ENCODE results near the gene LRMDA. TPM values are rescaled to one million over a fixed set of nuclear protein-coding genes. Genes with fewer than 3 reads are reported as not detected.

Gene LRMDA
- total RNA-seq, 1 donor from 2014 or later, result not detected

DNA sequence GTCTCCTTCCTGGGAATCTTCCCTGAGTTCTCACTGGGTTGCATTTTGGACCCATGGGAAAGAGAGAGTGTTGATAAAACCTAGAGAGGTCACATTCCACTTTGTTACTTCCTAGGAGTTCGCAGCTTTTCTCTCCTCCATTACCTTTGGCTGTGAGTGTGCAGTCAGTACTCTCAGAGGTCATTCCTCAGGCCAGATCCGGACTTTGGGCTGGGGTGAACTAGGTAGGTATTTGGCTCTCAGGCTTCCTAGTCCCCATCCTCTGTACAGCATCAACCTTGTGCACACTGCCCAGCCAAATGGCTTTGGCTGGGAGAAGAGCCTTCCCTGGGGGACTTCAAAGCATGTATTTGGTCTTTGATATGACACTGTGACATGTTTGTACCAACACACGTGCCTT, 508.1 kb downstream of the LRMDA start:
- intact Hi-C loops (cut with micrococcal nuclease), result no loop called here

DNA sequence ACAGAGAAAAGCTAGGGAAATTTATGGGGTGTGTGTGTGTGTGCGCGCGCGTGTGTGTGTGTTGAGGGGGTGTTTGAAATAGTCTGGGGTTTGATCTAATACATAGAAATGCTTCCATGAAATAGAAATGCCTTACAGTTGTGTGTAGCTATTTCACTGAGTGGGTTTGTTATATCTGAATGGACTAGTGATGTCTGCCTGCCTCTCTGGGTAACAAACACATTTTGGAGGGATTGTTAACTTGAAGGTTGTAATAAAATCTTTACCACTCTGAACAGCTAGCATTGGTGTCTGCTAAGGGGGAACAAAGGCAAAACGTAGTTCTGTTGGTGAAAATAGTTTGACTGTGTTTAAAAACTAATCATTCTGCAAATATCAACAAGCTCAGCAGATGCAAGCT, 509.3 kb downstream of the LRMDA start:
- intact Hi-C loops (cut with micrococcal nuclease), result no loop called here

DNA sequence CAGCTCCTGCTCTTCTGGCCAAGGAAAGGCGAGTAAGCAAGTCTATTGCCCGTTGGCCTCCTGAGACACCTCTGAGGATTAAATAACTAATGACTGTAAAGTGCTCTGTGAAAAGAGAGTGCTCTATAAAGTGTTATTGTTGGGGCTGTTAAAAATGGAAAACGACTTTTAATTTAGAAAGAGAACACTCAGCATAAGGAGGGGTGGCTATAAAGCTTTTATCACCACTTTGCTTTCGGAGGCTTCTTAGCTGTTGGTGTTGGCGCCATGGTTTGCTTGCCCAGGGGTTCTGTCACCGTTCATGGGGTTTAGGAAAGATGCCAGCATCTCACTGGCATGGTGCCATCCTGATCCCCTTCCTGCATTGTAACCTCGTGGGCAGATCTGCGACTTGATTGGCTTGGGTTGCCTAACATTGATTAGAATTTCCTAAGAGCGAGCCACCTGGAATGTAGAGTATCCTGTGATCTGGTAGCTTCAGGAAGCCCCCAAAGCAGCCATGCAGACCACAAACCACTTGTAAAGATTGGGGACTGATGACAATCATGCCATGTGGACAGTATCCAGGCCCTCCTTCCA, 509.9 kb downstream of the LRMDA start:
- intact Hi-C loops (cut with micrococcal nuclease), result no loop called here

DNA sequence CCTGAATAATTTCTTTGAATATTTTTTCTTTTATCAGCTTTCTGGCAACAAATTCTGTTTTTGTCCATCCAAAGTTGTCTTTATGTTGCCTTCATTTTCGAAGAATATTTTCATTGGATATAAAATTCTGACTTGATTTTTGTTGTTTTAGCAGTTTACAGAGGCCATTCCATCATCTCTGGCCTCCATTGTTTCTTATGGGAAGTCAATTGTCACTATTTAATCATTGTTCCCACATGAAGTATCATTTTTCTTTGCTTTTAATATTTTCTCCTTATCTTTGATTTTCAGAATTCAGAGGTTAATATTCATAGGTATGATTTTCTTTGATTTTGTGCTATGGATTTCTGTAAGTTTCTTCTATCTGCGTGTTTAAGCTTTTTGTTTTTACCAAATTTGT, 512.6 kb downstream of the LRMDA start:
- intact Hi-C loops (cut with micrococcal nuclease), result no loop called here

DNA sequence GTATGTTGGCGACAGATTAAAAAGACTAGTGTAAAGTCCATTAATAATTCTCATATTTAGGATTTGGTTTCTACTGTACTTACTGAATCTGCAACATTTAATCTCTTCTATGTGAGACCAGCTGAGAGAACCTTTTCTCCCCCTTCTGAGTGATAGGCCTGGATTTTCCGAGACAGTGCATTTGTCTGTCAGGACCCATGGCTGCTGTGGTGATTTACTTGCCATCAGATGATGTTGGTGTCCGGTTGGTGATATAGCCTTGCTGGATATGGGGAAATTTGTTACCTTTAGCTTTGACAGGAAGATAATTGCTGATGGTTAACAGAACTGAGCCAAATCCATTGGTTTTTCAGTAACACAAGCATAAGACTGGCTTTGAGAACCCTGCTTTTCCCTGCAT, 517.2 kb downstream of the LRMDA start:
- intact Hi-C loops (cut with micrococcal nuclease), result no loop called here

DNA sequence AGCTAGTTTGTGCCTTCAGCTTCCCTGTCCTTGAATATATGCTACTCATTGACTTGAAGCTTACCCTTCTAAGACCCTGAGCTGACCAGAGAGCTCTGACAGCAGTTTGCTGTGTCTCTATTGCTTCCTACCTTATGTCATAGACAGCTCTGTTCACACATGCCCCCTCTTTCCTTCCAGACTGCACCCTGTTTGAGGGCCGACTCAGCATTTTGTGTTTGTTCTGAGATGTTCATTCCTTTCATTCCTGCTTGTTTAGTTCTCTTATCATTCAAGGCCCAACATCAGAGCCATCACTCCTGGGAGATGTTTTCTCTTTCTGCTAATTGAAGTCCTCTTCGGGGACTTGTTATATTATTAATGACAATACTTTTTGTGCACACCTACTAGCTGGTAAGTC, 518.9 kb downstream of the LRMDA start:
- intact Hi-C loops (cut with micrococcal nuclease), result no loop called here

DNA sequence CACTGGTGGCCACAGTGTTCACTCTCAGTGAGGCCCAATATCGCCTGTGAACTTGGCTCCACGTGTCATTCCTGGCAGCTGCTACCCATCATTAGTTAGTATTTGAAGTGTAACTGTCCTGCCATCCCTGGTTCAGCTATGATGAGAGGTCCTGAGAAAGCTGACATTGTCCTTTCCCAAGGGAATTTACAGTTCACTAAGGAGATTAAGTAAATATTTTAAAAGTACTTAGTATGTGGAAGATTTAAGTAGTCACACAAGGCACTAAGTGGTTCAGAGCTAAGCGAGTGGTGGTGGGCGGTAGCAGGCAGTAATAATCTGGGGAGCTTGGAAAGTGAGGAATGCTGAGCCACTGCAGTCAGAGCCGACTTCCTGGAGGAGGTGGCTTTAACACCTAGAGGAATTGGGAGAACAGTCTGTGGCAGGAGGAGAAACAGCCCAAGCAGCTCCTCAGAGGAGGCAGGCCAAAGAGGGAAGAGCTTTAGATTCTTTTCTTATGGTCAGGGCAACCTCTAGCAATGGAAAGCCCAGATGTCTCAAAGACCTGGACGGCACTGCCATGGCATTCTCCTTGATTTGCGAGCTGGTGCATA, 519.7 kb downstream of the LRMDA start:
- intact Hi-C loops (cut with micrococcal nuclease), result no loop called here

DNA sequence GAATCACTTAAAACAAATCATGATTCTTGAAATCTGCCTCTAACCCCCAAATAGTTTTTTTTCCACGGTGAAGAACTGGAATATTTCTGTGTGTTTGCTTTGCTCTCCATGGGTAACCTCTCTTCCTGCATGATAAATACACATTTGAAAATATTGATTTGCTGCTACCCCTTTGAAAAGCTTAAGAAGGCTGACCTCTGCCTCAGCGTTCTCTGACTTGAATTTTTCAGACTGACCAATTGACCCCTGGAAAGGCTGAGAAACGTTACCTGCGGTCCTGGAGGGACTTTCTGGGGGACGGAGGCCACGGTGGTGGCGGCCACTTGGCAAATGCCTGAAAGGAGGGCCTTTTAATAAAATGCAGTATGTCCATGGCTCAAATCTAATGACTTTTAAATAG, 520.2 kb downstream of the LRMDA start:
- intact Hi-C loops (cut with micrococcal nuclease), result no loop called here

DNA sequence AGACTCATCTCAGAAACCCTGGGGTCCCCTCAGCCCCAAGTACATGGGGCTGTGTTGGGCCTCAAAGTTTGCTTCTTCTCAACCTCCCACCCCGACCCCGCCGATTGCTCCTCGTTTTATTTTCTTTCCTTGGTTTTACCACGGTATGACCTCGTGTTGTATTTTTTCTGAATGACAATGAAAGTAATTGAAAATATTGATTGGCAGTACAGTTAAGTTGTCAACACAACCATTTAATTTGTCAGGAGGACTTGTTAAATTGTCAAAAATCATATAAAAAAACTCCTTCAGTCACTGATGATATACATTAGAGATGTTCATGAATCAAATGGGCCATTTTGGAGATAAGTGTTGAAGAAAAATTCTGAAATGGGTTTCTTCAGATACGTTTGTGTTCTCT, 520.7 kb downstream of the LRMDA start:
- intact Hi-C loops (cut with micrococcal nuclease), result no loop called here

DNA sequence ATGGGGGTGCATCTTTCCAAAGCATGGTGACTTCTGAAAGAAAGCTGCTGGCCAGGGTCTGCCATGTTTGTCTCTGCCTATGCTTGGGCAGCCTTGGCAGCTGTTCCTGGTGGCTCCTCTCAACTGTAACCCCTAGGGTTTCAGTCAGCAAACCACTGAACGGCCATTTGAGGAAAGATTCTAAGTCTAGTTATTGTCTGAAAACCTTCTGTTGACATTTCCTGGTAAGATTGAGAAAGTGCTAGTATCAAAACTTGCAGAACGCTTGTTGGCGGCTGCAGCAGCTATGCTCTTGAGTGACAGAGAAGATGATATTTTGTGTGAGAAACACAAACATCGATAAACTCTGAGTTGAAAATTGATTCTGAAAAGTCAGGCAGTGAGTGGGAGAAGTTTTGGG, 523.1 kb downstream of the LRMDA start:
- intact Hi-C loops (cut with micrococcal nuclease), result no loop called here

DNA sequence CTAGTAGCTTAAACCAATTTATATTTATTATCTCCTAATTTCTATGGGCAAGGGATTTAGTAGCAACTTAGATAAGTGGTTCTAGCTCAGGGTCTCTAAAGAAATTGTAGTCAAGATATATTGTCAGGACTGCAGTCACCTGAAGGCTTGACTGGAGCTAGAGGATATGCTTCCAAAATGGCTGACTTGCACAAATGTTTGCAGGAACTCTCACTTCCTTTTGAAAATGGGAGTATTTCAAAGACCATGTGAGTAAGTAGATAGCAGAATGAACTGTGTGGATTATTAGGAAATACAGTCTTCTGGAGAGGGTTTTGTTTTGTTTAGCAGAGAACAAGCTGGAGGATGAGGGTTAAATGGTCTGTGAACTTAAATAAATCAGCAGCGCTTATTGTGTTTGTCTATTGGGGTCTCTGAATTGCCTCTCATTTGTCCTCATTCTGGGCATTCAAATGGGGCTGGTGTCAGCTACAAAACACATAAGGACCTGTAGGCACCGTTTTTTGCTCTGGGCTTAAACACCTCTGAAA, 524.6 kb downstream of the LRMDA start:
- intact Hi-C loops (cut with micrococcal nuclease), result no loop called here

DNA sequence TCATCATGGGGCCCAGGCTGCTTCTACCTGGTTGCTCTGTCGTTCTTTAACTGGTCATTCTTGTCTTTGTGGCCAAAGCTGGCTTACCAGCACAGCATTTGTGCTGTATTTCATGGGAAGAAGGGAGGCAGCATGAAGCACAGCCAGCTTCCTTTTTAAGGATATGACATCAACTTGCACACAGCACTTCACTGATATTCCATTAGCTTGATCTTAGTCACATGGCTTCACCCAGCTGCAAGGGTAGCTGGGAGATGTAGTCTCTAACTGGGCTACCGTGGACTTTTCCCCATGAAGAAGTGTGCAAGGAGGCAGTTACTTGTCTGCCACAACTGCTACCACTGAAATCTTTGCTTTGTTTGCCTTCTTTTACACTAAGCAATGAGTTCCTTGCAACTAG, 525.2 kb downstream of the LRMDA start:
- intact Hi-C loops (cut with micrococcal nuclease), result no loop called here

DNA sequence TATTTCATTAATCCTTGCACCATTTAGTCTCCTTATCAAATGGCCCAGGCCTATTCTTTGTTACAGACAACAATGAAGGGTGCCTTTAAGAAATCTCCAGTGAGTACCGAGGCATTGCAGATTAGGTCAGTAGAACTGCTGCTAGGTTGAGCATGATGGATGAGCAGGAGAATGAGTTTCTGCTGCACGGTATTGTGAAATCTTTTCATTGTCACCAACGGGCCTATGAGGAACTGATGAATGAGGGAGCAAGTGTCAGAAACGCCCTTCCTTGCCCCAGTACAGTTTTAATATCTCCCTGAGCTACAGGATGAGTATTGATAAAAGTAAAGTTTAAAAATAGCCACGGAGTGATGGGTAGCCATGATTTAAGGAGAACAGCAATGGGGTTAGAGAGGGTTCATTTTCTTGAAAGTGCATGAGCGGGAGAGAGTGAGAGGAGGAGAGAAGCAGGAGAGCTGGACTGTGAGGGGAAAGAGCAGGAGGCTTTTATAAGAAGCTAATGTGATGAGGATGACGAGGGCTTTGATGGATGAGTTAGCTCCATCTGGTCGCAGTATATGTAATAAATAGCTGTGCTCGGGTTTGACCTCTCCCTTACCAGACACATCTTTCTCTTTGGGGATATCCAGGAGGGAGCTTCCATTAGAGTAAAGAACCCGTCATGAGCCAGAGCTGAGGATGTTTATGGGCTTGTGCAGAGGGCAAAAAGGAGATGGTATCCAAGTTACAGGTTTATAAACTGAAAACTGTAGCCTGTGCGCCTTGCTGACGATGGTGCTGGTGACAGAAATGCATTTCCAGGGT, 526.1 kb downstream of the LRMDA start:
- intact Hi-C loops (cut with micrococcal nuclease), result no loop called here

DNA sequence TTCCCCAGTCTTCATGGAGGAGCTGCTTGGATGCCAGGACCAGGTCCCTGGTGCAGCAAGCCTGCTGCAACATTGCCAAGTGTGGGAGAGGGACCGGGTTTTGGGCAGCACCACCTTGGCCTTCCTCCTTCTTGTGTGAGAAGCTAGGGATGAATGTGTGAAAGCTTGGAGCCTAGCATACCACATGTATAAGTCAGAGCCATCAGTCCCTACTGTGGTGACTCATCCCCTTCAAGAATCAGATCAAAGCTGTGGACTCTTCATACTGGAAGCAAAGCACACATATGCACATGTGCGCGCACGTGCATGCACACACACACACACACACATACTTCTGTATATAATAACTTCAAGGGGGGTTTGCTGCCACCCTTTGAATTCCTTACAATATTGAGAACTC, 527.8 kb downstream of the LRMDA start:
- intact Hi-C loops (cut with micrococcal nuclease), result no loop called here

DNA sequence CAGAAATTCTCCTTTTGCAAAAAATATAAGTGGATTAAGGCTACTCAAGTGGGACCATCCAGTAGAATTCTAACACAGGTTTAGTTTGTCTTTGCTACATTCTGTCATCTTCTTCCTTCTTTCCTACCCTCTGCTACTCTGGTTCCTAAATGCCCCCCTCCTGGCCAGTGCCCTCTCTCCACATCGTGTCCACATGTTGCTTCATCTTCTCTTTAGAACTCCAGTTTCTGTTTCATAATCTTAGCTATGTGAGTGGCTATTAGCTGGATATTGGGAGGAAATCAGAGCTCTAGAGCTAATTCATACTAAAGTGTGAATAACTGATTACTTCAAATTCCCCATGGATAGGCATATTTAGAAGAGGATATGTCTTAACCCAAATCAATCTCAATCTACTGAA, 528.5 kb downstream of the LRMDA start:
- intact Hi-C loops (cut with micrococcal nuclease), result no loop called here

DNA sequence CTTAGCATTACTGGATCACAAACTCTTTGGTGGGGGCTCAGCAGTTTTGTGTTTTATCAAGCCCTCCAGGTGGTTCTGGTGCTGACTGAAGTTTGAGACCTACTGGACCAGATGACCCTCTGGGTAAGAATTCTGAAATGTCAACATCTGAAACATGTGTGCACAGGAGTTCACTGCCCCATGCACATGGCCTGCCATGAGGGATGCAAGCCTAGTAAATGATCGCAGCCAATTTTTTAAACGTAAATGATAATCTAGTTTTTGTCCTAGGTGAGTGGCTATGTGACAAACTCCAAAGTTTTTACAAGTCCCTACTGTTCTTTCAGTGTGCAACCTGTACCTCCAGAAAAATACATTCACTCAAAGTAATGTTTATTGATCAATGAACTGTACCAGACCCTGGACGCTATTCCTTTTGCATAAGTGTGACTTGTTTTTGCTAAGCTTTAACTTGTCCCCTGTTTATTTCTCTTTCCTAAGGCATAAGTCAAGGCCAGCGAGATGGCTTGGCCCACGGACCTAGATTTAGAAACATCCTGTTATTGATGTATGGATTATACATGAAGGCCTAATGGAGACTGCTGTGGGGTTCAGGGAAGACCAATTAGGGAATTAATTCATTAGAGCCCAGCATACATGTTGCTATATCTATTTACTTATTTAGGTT, 531.1 kb downstream of the LRMDA start:
- intact Hi-C loops (cut with micrococcal nuclease), result no loop called here

DNA sequence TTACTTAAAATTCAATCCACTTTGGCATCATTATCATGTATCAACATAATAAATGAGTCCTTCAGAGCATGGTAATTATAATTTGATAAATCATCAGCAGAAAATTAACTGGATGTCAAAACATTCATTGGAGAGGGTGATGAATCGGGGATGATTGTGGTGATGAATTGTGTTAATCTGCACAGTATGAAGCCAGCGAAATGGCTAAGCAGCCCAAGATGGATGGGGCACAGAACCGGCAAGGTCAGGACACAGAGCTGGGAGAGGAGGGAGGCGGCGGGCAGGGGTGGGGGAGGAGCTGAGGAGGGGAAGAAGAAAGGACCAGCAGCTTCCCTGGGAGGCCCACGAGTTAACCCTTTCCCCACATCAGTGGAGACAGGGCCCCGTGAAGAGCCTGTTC, 536.1 kb downstream of the LRMDA start:
- intact Hi-C loops (cut with micrococcal nuclease), result no loop called here

DNA sequence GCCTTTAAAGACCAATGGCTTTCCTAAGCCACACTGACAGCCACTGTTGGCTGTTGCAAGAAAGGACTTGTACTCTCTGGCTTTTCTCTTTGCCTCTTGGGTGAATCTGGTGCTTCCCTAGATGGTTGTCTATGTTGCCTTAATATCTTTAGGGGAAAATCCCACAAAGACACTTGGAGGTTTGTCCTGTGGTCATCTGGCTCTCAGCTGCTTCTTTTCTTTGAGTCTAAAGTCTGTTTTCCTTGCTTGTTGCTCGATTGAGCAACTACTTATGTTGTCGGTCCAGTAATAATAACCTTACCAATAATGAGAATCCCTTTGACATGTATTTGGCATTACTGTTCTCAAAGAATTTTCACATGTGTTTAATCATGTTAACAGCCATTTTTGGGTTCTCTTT, 537.6 kb downstream of the LRMDA start:
- intact Hi-C loops (cut with micrococcal nuclease), result no loop called here

DNA sequence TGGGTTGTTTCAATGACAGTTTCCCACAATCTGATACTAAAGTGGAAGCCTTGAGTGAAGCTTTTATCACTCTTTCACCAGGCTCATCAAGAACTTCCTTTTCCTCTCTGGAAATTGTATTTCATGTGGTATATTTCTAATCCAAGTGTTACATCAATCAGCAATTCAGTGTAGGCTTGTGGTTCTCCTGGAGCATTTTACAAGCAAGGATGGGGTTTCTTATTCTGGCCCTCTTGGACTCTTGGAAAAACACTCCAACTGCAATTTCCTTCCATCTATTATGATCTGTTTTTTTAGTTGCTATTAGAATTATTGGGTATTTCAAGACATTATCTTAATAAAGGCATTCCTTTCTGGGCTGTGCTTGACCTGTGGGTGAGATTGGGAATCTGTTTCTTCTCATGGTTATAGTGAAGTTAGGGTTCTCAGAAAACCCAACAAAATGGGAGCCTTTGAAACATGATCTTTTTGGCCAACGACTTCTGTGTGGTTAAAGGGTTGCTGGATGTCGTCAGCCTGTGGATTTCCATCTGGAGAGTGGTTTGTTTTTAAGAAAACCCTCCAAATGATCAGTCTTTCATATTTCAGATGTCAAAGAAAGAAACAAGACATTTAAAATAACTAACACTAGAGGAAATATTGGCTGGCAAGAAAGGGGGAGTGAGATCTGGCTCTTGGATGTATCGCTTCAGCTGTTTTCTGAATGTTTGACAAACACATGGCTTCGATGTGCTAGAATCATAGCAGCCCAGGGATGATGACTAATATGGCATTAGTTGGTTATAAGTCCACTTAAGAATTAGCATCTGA, 540.2 kb downstream of the LRMDA start:
- intact Hi-C loops (cut with micrococcal nuclease), result no loop called here

DNA sequence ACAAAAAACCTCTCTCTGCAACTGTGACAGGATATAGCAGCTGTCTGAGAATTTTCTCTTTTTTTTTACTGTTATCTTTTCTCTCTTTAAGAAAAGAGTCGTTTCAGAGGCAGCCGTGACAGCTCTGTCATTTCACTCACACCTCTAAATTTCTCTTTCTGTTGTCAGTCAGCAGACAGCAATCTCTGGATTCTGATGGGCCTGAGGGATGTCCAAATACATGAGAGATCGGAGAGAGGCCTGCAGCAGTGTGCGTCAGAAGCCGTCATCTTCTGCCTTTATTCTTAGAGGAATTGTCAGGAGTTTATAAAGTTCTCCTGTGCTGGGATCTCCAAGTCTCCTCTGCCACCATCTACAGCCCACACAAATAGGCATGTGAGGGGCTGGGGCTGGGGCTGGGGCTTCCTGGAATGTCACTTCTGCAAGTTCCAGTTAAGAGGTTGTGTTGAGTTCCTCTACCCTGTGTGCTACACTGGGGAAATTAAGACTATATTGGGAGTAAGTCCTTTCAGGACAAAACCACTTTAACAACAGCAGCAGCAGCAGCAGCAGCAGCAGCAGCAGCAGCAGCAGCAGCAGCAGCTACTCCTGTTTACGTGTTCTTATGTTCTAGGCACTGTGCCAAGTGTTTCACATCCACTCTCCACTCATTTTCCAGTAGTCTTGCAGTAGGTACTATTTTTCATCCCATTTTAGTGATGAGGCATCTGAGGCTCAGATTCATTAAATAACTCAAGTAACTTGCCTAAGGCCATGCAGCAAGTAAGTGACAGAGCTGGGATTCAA, 541.3 kb downstream of the LRMDA start:
- intact Hi-C loops (cut with micrococcal nuclease), result no loop called here

Data from T-helper 1 cell treated with Interleukin-12 subunit alpha and Interleukin-12 subunit beta and Interleukin-4 antibody, amounts not matched to agents 30 ng/mL and 1 ng/mL, for 36 hours (primary cell).